HG03565 (cell line): ENCODE results near the gene HCN4.

ENCODE experiments used
- ATAC-seq: cut with Tn5 transposase; IDR thresholded peaks from one replicate; pipeline ENCODE4 v1.9.1; 2021; ENCODE audit warnings: mild to moderate bottlenecking, moderate library complexity; ENCODE audit not compliant: unreplicated experiment

Gene HCN4

GRCh38 chr15:73382115-73382514 lies 13.4 kb upstream of the HCN4 start:
- ATAC-seq = no peak

- no peak for ATAC-seq
Observed at GRCh38 chr15:73380661-73381060, 11.9 kb upstream of the HCN4 start.

GRCh38 chr15:73378089-73378488 lies 9.3 kb upstream of the HCN4 start:
- no peak for ATAC-seq

- ATAC-seq = no peak
Observed at GRCh38 chr15:73375755-73376305, 7.1 kb upstream of the HCN4 start.

GRCh38 chr15:73375012-73375411 lies 6.3 kb upstream of the HCN4 start:
- no peak for ATAC-seq

- ATAC-seq = no peak
Observed at GRCh38 chr15:73374604-73375003, 5.8 kb upstream of the HCN4 start.

- ATAC-seq = no peak
Observed at GRCh38 chr15:73373221-73373620, 4.5 kb upstream of the HCN4 start.

GRCh38 chr15:73371812-73372211 lies 3.1 kb upstream of the HCN4 start:
- no peak for ATAC-seq

GRCh38 chr15:73370151-73370550 lies 1.4 kb upstream of the HCN4 start:
- no peak for ATAC-seq

GRCh38 chr15:73369154-73369694 lies 466 bp upstream of the HCN4 start:
- no peak for ATAC-seq

GRCh38 chr15:73367624-73368300 lies 996 bp downstream of the HCN4 start:
- ATAC-seq = no peak

- no peak for ATAC-seq
Observed at GRCh38 chr15:73366766-73367623, 1.8 kb downstream of the HCN4 start.

GRCh38 chr15:73364070-73364469 lies 4.7 kb downstream of the HCN4 start:
- no peak for ATAC-seq

GRCh38 chr15:73362900-73363299 lies 5.9 kb downstream of the HCN4 start:
- ATAC-seq = no peak

- ATAC-seq = no peak
Observed at GRCh38 chr15:73361337-73361736, 7.4 kb downstream of the HCN4 start.

GRCh38 chr15:73359651-73360050 lies 9.1 kb downstream of the HCN4 start:
- ATAC-seq = no peak

GRCh38 chr15:73357999-73358665 lies 10.6 kb downstream of the HCN4 start:
- ATAC-seq = no peak

GRCh38 chr15:73355612-73356265 lies 13.0 kb downstream of the HCN4 start:
- no peak for ATAC-seq

- ATAC-seq = no peak
Observed at GRCh38 chr15:73354241-73354640, 14.5 kb downstream of the HCN4 start.

- ATAC-seq = no peak
Observed at GRCh38 chr15:73353734-73354133, 15.0 kb downstream of the HCN4 start.

GRCh38 chr15:73352082-73352481 lies 16.7 kb downstream of the HCN4 start:
- no peak for ATAC-seq
